Bronchus fibroblast of lung (primary cell): Measurements from ENCODE around the gene NANOGP8. TPM values are rescaled to one million over a fixed set of nuclear protein-coding genes. Genes with fewer than 3 reads are reported as not detected.

Experiments
- total RNA-seq: library from RNA; depleted of rRNA; stranded (reverse); fragments of >200 nt; gene quantifications from 2 replicates; pipeline ENCODE4 v1.2.3, GENCODE V29; 2015

The NANOGP8 gene, protein sequence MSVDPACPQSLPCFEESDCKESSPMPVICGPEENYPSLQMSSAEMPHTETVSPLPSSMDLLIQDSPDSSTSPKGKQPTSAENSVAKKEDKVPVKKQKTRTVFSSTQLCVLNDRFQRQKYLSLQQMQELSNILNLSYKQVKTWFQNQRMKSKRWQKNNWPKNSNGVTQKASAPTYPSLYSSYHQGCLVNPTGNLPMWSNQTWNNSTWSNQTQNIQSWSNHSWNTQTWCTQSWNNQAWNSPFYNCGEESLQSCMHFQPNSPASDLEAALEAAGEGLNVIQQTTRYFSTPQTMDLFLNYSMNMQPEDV
- not detected in 2 replicates for total RNA-seq

GRCh38 chr15:35085176-35085919 is at the start of gene NANOGP8:
Gene NANOGP8 (minus strand): TSS chr15:35085295. CDS start chr15:35085110, 185 bp downstream.

Other genes with a start within 250 kb of the NANOGP8 start
- 16.5 and 22.4 TPM in 2 replicates for gene AQR, start 115.6 kb downstream of the NANOGP8 start, total RNA-seq
- 10.9 and 12.1 TPM in 2 replicates for gene ZNF770, start 97.0 kb downstream of the NANOGP8 start, total RNA-seq